Measurements from ENCODE around the gene STAT4.

The STAT4 gene

GRCh38 chr2:191177751-191178736 lies 27.2 kb upstream of the STAT4 start:
- no peak overlapping the region for H3K27ac Mint-ChIP-seq
- H3K9me3 Mint-ChIP-seq: no peaks in the 10 kb centered on the region
- no peaks in the 10 kb centered on the region for H3K36me3 Mint-ChIP-seq (ENCODE audit: low read depth)
- DNase-seq: no peak
- no peak overlapping the region for H3K4me3 Mint-ChIP-seq
- H3K27me3 Mint-ChIP-seq (ENCODE audit: low read depth, poor library complexity): no peaks in the 10 kb centered on the region
- peaks cover 5% of the 10 kb centered on the region for H3K4me1 Mint-ChIP-seq
- TF ChIP-seq CTCF (IDR thresholded peaks at IDR 0.05): no peak

GRCh38 chr2:191176801-191177438 lies 26.1 kb upstream of the STAT4 start:
- H3K27ac Mint-ChIP-seq: no peak overlapping the region
- no peaks in the 10 kb centered on the region for H3K27me3 Mint-ChIP-seq (ENCODE audit: low read depth, poor library complexity)
- no peak overlapping the region for H3K4me3 Mint-ChIP-seq
- H3K9me3 Mint-ChIP-seq: no peaks in the 10 kb centered on the region
- TF ChIP-seq CTCF (IDR thresholded peaks at IDR 0.05): no peak
- H3K36me3 Mint-ChIP-seq (ENCODE audit: low read depth): no peaks in the 10 kb centered on the region
- no peak for DNase-seq
- H3K4me1 Mint-ChIP-seq: peaks cover 5% of the 10 kb centered on the region

DNA sequence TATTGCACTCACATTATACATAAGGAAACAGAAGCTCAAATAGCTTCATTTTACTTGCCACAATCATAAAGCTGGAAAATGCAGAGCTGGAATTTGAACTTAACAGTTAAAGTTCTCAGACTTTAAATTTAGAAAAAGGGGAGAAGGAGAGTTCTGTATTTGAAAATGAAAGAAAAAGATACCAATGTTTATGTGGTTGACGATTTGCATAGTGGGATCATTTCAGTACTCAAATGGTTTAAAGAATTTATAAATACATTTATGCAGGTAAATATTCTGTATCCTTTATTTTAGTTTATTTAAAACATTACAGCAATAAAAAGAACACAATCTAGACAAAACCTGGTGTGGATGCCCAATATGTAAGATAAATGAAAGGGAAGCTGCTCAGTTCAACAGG lies 25.5 kb upstream of the STAT4 start:
- peaks cover 5% of the 10 kb centered on the region for H3K4me1 Mint-ChIP-seq
- no peaks in the 10 kb centered on the region for H3K36me3 Mint-ChIP-seq (ENCODE audit: low read depth)
- no peaks in the 10 kb centered on the region for H3K27me3 Mint-ChIP-seq (ENCODE audit: low read depth, poor library complexity)
- no peak for DNase-seq
- no peak overlapping the region for H3K4me3 Mint-ChIP-seq
- TF ChIP-seq CTCF (IDR thresholded peaks at IDR 0.05): no peak
- no peaks in the 10 kb centered on the region for H3K9me3 Mint-ChIP-seq
- no peak overlapping the region for H3K27ac Mint-ChIP-seq

DNA sequence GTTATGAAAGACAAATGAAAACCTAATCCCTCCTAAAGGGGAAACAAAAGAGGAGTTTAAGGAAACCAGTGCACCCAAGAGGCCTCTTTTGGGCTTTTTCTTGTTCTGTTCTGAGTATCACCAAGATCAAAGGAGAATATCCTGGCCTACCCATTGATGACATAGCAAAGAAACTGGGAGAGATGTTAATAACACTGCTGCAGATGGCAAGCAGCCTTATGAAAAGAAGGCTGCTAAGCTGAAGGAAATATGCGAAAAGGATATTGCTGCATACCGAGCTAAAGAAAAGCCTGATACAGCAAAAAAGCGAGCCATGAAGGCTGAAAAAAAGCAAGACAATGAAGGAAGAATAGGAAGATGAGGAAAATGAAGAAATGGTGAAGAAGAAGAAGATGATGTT lies 23.6 kb upstream of the STAT4 start:
- H3K4me3 Mint-ChIP-seq: no peak overlapping the region
- no peak overlapping the region for H3K27ac Mint-ChIP-seq
- no peaks in the 10 kb centered on the region for H3K9me3 Mint-ChIP-seq
- TF ChIP-seq CTCF (IDR thresholded peaks at IDR 0.05): no peak
- H3K4me1 Mint-ChIP-seq: peaks cover 5% of the 10 kb centered on the region
- no peak for DNase-seq
- H3K36me3 Mint-ChIP-seq (ENCODE audit: low read depth): no peaks in the 10 kb centered on the region
- no peaks in the 10 kb centered on the region for H3K27me3 Mint-ChIP-seq (ENCODE audit: low read depth, poor library complexity)

DNA sequence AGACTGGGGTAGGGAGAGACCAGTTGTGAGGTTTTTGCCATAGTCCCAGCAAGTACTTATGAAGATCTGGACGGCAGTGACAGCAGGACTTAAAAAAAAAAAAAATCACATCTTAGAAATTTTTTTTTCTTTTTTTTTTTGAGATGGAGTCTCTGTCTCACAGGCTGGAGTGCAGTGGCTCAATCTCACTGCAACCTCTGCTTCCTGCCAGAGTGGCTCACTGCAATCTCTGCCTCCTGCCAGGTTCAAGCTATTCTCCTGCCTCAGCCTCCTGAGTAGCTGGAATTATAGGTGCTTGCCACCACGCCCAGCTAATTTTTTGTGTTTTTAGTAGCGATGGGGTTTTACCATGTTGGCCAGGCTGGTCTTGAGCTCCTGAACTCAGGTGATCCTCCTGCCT lies 22.4 kb upstream of the STAT4 start:
- H3K4me3 Mint-ChIP-seq: no peak overlapping the region
- no peak for DNase-seq
- H3K4me1 Mint-ChIP-seq: peaks cover 5% of the 10 kb centered on the region
- H3K27me3 Mint-ChIP-seq (ENCODE audit: low read depth, poor library complexity): no peaks in the 10 kb centered on the region
- TF ChIP-seq CTCF (IDR thresholded peaks at IDR 0.05): no peak
- no peaks in the 10 kb centered on the region for H3K36me3 Mint-ChIP-seq (ENCODE audit: low read depth)
- H3K27ac Mint-ChIP-seq: no peak overlapping the region
- no peaks in the 10 kb centered on the region for H3K9me3 Mint-ChIP-seq

Measured in nephron progenitor cell (in vitro differentiated cells).